NCI-H446 treated with DMSO at 0.1 percent for 48 hours (cell line): ENCODE results near the gene BIRC5.

Experiments used
- DNase-seq: peaks from one replicate; lab custom pipeline; 2025; lab: John Stamatoyannopoulos, UW

Gene BIRC5

DNA sequence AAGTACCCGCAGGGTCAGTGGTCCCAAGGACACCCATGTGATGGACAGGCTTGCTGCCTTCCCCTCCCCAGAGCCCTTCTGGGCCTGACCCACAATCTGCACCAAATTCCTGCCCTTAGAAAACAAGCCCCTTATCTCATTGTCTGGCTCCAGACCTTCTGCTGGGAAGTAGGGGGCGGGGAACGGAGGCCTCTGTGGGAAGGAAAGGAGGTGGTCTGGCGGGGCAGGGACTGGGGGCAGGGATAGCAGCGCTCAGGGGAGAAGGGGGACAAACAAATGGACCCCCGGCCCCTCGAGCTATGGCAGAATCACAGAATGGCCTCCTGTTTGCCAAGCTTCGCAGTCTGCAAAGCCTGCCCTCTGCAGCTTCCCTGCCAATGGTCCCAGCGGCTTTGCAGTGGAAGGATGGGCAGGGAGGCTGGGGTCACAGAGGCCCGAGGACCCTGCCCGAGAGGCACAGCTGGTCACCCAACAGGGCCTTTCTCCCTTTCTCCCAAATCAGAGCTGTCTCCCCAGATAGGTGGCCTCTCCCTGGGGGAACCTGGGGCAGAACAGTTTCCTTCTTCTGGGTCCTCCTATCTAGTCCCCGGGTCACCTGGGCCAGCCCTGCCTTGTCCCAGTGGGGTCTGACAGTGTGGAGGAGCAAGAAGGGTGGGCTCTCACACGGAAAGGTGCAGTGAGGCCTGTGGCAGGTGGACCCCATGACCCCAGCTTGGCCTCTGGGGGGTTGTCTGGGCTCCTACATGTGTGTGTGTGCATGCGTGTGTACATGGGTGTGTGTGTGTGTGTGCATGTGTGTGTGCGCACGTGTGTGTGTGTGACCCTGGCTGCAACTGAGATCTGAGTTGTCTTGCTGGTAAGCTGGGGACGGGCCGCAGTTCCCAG is 42.9 kb downstream of the BIRC5 start:
- DNase-seq: no peak

DNA sequence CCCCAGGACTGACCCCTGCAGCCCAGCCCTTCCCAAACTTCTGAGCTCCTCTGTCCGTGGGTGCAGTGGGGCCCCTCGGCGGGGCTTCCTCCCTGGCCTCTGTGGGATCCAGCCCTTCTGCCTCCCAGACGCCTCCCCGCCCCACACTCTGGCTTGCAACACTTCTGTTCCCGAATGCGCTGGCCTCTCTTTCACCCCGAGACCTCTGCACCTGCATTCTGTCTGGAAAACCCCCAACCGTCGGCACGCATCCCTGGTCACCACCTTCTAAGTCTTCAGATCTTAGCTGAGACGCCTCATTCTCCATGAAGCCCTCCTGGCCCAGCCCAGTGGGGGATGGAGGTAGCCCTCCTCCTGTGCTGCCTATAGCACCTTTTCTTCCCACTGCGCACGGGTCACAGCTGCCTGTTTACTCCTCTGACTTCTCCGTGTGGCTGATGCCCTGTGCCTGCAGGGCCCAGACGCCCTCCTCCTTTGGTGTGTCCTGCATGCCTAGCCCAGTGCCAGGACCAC is 43.8 kb downstream of the BIRC5 start:
- no peak for DNase-seq

DNA sequence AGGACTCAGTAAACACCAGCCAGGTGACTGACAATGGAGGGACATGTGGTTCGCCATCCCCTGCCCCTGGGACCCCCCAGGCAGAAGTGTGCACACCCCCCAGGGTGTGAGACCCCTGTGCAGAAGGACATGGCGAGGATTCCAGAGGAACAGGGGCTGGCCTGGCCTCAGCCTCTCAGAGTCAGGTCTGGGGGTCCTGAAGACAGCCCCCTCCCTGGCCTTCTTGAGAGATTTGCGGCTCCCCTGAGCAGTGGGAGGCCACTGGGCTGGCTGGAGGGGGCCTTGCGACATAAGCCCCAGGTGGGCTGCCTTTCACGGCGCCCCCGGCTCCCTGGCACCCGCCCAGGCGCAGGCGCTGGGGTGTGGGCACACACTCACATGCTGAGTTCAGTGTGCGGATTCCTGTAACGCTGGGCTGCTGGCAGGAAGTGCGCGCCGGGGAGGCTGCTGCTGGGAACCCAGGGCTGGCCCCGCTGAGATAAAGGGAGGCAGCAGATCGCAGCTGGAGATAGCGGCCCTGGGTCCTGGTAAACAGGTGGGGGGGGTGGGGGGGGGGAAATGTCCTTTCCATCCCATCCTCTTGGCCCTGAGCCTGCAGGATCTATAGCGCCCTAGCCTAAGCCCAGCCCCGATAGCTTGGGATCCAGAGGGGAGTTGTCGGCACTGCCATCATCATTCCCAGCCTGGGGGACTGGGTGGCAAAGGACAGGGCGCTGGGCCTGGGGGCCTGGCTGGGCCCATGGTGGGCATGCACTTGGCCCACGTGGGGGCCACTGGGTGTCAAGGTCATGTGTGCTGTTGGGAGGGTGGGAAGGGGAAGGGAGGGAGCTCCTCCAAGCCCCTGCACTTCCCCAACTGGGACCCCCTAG is 44.5 kb downstream of the BIRC5 start:
- no peak for DNase-seq

DNA sequence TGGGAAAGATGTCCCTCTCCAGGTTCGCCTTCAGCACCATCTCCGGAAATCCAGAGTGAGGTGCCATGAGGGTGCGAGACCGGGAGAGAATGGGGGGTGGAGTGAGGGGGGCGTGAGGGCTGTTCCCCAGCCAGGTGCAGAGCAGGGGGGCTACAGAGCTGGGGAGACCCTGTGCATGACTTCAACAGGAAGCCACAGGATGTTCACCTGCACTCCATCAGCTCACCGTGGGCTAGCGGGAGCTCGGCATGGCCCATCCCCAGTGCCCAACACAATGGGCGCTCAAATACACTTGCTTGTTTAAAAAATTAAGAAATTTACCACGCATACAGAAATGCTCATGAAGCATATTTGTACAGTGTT is 45.1 kb downstream of the BIRC5 start:
- no peak for DNase-seq

DNA sequence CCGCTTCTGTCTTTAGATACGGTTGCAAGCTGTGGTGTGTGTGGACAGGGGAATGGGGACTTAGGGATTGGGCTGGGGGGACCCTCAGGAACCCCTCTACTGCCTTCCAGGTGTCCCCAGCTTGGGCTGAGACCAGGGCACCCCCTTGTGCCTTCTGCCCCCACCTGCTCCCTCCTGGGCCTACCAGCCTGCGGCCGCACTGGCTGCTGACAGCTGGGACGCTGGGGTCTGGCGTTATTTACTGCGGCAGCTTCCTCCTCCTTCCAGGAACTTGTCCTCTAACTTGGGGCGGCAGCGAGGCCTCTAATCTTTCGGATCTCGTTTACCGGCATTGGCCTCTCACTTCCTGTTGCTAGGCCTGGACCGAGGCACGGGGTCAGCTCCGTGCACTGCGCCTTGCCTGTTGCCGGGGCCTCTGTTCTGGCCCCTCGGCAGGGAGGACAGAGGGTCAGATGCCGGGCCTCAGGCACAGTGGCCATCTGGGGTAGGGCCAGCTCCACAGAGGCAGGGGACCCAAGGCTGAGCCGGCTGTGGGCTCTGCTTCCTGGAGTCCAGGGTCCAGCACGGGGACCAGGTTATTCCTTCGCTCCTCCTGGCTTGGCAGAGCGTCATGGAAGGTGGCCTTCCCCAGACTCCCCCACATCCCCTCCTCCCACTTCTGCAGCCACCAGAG is 49.1 kb downstream of the BIRC5 start:
- DNase-seq: no peak

DNA sequence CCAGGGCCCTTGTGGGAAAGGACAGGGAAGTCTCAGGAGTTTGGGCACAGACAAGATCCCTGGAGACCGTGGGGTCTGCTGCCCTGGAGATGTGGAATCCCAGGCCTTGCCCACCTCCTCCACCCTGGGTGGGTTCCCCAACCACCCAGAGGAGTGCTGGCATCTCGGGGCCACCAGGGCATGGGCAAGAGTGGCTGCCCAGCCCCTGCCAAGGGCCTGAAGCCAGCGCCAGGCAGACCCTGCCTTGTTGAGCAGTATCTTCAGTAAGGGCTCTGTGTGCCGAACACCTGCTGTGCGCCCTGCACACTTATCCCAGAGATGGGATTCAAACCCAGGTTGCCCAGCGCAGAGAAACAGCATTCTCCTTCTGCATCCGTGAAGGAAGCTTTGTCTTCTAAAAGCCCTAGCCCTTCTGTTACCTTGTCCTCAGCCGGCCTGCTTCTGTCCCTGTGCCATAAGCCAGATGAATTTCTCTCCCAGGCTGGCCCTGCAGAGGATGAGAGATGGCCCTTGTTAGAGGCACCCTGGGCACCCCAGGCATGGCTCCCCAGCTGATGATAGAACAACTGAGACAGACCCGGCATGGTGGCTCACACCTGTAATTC is 49.8 kb downstream of the BIRC5 start:
- no peak for DNase-seq

DNA sequence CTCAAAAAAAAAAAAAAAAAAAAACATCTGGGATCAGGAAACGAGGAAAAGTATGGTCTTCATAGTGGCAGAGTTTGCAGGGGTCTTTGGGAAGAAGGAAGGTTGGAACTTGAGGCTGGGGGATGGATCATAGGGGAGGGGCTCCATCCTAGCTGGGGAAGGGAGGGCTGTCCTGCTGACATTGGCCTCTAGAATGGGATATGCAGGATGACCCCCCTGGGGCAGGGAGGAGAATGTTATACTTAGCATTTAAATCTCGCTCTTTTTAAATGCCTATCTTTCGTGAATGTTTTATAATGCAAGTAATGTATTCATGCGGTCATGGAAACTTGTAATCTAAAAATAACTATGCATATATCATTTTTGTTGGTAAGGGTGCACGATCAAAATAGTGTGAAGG is 50.5 kb downstream of the BIRC5 start:
- no peak for DNase-seq

DNA sequence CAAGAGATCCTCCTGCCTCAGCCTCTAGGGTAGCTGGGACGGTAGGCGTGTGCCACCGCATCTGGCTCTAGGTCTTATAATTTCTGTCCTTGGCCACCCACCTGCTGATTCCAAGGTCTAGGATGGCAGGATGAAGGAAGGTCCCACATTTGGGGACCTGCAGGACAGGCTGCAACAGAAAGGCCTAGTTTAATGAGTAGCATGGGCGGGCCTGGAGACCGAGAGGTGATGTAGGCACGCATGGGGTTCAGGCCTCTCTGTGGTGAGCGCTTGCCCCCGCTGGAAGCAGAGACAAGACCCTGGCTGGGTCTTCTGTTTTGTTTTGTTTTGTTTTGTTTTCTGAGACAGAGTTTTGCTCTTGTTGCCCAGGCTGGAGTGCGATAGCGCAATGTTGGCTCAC is 51.1 kb downstream of the BIRC5 start:
- no peak for DNase-seq

DNA sequence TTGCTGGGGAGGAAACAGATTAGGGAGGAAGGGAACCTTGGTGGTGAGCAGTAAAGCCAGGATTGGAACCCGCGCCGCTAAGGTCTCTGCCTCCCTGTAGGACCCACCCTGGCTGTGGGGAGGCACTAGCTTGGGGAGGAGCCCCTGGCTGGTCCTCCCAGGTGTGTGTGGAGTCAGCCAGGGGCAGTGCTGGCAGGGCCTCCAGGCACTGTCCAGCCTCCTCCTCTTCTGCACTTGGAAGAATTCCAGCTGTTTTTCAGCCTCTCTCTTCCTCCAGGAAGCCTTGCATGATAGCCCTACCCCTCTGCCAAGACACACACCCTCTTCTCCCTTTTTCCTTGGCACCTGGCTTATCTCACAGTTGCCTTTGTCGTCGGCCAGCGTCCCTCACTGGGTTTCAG is 52.2 kb downstream of the BIRC5 start:
- DNase-seq: no peak

DNA sequence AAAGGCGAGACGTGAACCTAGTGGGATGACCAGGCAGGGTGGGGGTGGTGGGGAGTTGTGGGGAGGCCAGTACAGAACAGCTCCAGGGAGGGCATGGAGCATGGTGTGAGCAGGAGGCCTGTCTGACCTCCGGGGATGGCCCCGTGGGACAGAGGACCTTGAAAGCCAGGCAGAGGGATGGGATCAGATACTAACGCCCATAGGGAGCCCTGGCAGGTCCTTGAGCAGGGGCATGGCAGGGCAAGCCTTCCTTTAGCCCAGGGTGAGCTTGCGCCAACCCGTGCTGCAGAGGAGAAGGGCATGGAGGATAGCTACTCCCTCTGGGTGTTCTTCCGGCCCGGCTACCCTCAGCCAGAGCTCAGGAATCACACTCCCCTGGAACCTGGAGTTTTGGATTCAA is 52.7 kb downstream of the BIRC5 start:
- DNase-seq: no peak

DNA sequence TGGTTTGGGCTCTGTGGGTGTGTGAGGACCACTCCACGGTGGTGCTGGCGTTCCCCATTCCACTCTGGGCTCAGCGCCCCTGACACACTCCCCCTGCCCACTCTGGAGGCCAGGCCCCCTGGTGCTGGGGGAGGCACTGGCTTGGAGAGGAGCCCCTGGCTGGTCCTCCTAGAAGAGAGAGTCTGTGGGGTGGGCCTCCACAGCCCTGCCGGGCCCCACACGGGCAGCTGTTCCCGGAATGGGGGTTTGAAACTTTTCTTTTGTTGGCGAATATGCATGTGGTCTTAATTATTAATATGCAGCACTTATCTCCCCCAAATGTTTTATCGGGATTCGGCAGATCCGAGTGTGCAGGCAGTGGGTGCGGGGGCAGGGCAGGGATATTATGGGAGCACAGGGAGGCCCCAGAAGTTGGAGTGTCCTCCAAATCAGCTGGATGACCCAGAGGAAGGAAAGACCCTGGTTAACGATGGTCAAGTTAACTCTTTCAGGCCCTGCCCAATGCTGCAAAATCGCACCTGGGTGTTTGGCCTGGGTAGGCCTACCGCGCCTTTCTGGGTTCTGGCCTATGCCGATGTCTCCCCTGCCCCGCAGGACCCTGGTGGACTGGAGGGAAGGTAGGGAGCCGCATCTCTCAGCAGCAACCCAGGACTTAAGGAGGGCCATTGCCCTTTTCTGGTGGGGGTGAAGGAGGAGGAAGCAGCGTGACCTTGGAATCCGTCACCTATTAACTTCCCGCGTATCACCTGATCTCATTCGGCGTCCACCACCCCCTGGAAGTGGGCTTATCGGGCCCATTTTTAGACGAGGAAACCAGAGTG is 53.4 kb downstream of the BIRC5 start:
- no peak for DNase-seq

DNA sequence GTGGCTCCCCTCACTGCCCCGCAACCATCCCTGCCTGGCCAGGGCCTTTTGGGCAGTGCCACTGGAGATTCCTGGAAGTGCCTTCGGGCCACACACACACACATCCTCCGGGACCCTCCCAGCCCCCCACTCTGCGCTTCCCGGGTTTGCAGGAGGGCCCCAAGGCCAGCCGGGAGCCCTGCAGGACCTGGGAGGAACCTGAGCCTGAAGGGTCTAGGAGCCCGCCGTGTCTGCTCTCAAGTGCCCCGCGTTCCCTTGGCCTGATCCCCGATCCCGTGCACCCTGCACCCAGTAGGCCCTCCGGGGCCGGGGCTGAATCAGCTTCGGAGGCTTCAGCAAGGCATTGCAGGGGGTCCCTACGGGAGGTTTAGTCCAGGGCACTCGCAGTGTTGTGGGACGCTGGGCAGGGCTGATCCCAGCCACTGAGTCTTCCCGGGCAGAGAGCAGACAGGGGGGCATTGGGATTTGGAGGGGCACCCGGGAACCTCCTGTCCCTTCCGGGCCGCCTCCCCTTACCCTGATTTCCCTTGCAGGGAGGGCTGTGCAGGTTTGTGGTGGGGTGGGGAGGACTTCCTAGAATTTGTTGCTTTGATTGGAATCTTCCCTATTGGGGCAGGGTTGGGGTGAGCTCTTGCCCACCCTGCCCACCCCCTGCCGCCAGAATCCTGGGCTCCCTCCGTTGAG is 54.3 kb downstream of the BIRC5 start:
- DNase-seq: no peak

DNA sequence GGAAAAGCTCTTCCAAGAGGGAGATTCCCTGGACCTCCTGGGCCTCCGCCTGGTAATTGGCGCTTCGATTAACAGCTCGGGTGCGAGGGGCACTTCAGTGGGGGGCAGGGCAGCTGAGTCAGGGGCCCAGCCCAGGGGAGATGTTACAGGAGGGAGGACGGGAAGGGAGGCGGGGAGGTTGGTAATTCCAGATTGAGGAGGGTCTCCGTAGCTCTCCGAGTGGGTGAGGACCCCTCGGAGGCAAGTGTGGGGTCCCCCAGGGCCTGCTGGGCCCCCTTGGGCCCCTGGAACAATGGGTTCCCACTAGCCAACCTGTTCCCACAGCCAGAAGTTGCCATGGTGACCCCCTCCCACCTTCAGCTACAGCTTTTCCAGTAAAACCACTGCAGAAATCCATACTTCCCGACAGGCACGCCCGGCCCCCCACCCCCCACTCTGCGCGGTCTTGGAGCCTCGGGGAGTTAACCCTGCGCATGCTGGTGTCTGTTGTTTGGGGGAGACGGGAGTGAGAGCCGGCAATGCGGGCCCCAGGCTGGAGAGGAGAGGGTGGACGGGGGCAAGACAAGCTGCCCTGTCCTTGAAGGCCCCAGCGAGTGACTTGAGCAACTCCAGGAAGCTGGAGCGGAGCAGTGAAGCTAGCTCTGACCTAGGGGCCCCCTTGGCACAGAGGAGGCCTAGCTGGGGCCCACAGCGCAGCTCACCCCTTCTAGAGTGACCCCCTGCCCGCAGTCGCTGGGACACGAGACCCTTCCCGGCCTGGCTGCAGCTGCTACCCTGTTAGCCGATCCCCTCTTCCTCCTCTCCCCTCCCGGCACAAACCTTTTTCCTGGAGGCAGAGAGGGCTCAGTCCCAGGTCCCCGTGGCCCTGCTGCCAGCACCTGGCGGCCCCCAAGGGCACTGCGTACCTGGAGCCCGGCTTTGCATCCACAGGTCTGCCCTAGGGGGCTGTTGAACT is 55.2 kb downstream of the BIRC5 start:
- DNase-seq: no peak

DNA sequence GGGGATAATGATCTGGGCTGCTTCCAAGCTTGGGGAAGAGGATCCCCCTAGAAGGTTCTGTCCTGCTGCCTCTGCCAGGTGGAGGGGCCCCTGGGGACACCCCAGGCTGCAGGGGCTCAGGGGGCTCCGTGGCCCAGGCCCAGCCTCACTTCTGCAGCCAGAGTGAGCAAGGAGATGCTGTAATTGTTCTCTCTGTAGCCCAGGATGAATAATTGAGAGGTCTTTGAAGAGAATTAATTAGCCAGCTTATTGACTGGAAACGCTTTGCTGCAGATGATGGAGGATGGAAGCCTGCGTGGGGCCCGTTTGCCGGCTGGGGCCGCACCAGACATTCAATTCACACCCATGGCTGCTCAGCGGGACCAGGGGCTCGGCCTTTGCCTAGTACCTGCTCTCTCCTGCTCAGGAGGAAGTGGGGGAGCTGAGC is 55.9 kb downstream of the BIRC5 start:
- no peak for DNase-seq

DNA sequence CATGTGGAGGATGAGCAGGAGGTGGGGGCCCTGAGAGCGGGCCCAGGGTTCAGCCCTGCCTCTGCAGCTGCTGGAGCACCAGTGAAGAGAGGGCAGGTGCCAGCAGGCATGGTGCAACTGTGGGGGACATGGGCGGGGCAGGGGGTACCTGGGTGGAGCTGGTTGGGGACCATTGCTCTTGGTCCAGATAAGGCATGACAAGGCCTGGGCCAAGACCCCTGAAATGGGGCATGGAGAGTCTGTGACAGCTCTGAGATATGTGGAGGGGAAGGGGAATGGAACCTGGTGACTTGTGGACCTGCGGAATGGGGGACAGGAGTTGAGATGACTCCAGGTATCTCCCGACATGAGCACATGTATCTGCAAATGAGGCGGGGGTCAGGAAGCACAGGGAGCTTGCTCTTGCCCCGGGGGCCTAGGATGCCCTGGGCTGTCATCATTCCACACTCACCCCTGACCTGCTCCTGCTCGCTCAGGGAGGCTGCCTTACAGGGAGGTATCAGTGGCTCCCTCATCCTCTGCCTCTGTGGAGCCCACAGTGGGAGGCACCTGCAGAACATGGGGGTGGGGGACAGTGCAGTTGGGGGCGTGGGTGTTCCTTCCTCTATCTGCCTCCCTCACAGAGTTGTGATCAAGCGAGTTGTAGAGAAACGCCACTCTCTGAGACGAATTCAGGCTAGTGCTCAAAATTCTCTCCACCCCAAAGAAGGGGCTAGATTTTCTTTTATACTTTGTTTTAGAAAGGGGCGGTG is 57.5 kb downstream of the BIRC5 start:
- no peak for DNase-seq

DNA sequence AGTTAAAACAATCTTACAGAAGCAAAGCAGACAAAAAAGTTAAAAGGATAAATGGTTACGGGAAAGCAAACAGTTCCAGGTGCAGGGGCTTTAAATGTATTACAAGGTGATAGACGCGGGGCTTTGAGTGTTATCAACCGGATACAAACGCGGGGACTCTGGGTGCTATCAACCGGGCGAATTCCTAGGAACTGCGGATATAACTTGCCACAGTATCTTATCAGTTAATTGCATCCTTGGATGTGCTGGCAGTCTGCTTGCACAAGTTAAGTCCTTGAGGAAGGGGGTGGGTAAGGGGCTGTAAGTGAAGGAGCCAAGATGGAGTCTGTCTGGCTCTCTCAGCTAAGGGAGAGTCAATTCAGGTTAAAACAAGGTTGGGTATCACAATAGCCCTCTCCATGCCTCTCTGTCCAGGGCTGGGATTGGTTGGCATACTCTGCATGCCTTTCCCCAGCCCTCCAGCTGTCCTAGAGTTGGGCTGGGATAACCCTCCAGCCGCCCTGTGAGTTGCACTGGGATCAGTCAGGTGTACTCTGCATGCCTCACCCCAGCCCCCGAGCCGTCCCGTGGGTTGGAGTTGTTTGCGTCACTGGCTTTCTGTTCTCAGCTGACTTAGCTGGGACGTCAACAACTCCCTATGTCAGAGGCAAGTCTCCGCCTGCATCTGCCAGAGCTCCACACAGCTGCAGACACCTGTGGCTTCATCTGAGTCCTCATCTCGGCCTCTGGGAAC is 58.3 kb downstream of the BIRC5 start:
- no peak for DNase-seq

DNA sequence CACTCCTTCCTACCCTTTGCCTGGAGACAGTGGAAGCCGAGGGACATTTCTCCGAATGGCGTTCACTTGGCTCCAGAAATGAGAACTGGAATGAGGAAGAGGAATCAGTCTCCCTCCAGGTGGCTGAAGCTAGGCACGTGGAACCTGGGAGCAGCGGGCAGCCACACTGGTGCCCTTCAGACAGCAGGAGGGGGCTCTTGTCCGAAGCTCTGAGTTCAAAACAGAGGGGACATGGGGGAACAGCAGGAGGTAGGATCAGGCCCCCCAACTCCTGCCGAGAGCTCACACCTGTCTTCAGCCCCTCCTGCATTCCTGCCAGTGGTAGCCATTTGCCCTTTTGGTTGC is 58.8 kb downstream of the BIRC5 start:
- no peak for DNase-seq

DNA sequence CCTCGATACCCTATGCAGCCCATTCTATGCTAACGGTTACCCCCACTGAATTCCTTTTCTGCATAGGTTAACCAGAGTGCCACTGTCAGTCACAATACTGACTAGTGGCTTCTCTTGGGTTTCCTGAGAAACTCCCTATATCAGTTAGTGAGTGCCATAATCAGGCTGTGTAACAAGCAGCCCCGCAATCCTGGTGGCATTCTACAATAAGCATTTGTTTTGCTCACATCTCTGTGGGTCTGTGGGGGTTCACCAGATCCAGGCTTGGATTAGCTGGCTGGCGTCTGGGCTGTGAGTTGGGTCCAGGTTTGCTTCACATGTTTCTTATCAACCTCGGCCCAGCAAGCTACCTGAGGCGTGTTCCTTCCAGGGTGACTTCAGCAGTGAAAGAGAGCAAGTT is 59.8 kb downstream of the BIRC5 start:
- DNase-seq: no peak
